Endodermal cell (in vitro differentiated cells): ENCODE results near the gene EDC4. TPM values are rescaled to one million over a fixed set of nuclear protein-coding genes. Genes with fewer than 3 reads are reported as not detected.

Experiments
- DNase-seq: peaks from one replicate; pipeline ENCODE4 v3.0.0-alpha.2; 2017
- H3K27ac ChIP-seq: 2 replicates; pipeline ENCODE4 v1.5.1; 2013; ENCODE audit warnings: mild to moderate bottlenecking, low read depth, low read length, moderate library complexity
- H3K27me3 ChIP-seq: 2 replicates; pipeline ENCODE4 v1.6.1; 2013; ENCODE audit warnings: mild to moderate bottlenecking, low read length, moderate library complexity; ENCODE audit not compliant: insufficient read depth, control insufficient read depth, poor library complexity, severe bottlenecking
- H3K36me3 ChIP-seq: 2 replicates; pipeline ENCODE4 v1.7.0; 2013; ENCODE audit warnings: mild to moderate bottlenecking, low read length, moderate library complexity; ENCODE audit not compliant: control insufficient read depth, insufficient read depth
- H3K4me1 ChIP-seq: one replicate; pipeline ENCODE4 v1.7.0; 2013; ENCODE audit warnings: low read length; ENCODE audit not compliant: control insufficient read depth, insufficient read depth
- H3K4me3 ChIP-seq: 2 replicates; pipeline ENCODE4 v1.5.1; 2013; ENCODE audit warnings: mild to moderate bottlenecking, low read length, moderate library complexity
- H3K9ac ChIP-seq: 2 replicates; pipeline ENCODE4 v1.6.1; 2013; ENCODE audit warnings: mild to moderate bottlenecking, low read length, moderate library complexity; ENCODE audit not compliant: poor library complexity, severe bottlenecking; ENCODE audit errors: extremely low read depth
- H3K9me3 ChIP-seq: 2 replicates; pipeline ENCODE4 v1.6.1; 2013; ENCODE audit warnings: mild to moderate bottlenecking, low read length, moderate library complexity; ENCODE audit not compliant: control insufficient read depth
- H3K27ac Mint-ChIP-seq: 2 replicates; pipeline ENCODE4 v1.8.0; 2020; ENCODE audit warnings: mixed read lengths
- H3K27me3 Mint-ChIP-seq: 2 replicates; pipeline ENCODE4 v1.8.0; 2021; ENCODE audit warnings: mild to moderate bottlenecking, mixed read lengths; ENCODE audit not compliant: insufficient read depth
- H3K36me3 Mint-ChIP-seq: 2 replicates; pipeline ENCODE4 v1.8.0; 2020; ENCODE audit warnings: low read depth, mixed read lengths
- H3K4me1 Mint-ChIP-seq: 2 replicates; pipeline ENCODE4 v1.8.0; 2020; ENCODE audit warnings: mixed read lengths
- H3K4me3 Mint-ChIP-seq: 2 replicates; pipeline ENCODE4 v1.8.0; 2020; ENCODE audit warnings: mild to moderate bottlenecking, moderate library complexity, mixed read lengths
- H3K9me3 Mint-ChIP-seq: 2 replicates; pipeline ENCODE4 v1.8.0; 2020; ENCODE audit warnings: mild to moderate bottlenecking, mixed read lengths
- CTCF ChIP-seq: fragments of 200-600 bp; sonication (generic); conservative IDR thresholded peaks from 2 replicates; pipeline ENCODE4 v1.5.0; 2021; ENCODE audit warnings: antibody characterized with exemption, mild to moderate bottlenecking
- WGBS, 2 experiments: methylation state at CpG; one replicate each; pipeline versions ENCODE4 v1.1.5 to v1.1.7; 2013; ENCODE audit warnings: missing lambda C conversion rate in 2 of 2, mixed read lengths in 1 of 2; ENCODE audit not compliant: insufficient coverage in 1 of 2, insufficient read length in 1 of 2; 5-methylcytosine and 5-hydroxymethylcytosine counted together
- total RNA-seq, 2 donors: library from RNA; stranded (reverse); fragmentation: NEBNext Ultra II Directional in 1 of 2; extraction: Animal tissue kit (Norgen Biotek cat#: 25700) in 1 of 2; gene quantifications; 2 replicates in 1 of 2; 3 replicates in 1 of 2; pipeline ENCODE4 v1.2.1, GENCODE V29; 2021

Gene EDC4
- total RNA-seq, 2 donors from 2014 or later: 69.2 to 74.3 TPM

GRCh38 chr16:67878846-67879245 lies 6.0 kb downstream of the EDC4 start:
- Mint-ChIP-seq H3K4me3 (no peak overlapping the region), H3K36me3 (peaks cover 60% of the 10 kb centered on the region), H3K4me1 (peaks cover 5% of the 10 kb centered on the region), H3K27me3 (no peaks in the 10 kb centered on the region), H3K9me3 (no peaks in the 10 kb centered on the region), H3K27ac (no peak overlapping the region)
- H3K4me1 ChIP-seq: no peaks in the 10 kb centered on the region
- no peak for TF ChIP-seq CTCF
- no peaks in the 10 kb centered on the region for H3K27me3 ChIP-seq
- no peak overlapping the region for H3K4me3 ChIP-seq
- H3K27ac ChIP-seq: no peak overlapping the region
- no peak overlapping the region for H3K9ac ChIP-seq
- no peak for DNase-seq
- H3K9me3 ChIP-seq: no peaks in the 10 kb centered on the region
- peaks cover 69% of the 10 kb centered on the region for H3K36me3 ChIP-seq
- WGBS, 2 experiments: 94 to 99% methylated on average over 7 to 9 of the region's 9 CpGs

GRCh38 chr16:67879462-67879861 lies 6.6 kb downstream of the EDC4 start:
- DNase-seq: no peak
- Histone ChIP-seq H3K4me3 (no peak overlapping the region), H3K9ac (no peak overlapping the region), H3K4me1 (no peaks in the 10 kb centered on the region), H3K9me3 (no peaks in the 10 kb centered on the region), H3K27ac (no peak overlapping the region), H3K36me3 (peaks cover 75% of the 10 kb centered on the region), H3K27me3 (no peaks in the 10 kb centered on the region)
- peaks cover 61% of the 10 kb centered on the region for H3K36me3 Mint-ChIP-seq
- WGBS, 2 experiments: 92 to 94% methylated on average over 12 of the region's 12 CpGs
- no peaks in the 10 kb centered on the region for H3K27me3 Mint-ChIP-seq
- no peak overlapping the region for H3K27ac Mint-ChIP-seq
- TF ChIP-seq CTCF: no peak
- no peaks in the 10 kb centered on the region for H3K9me3 Mint-ChIP-seq
- H3K4me1 Mint-ChIP-seq: peaks cover 2% of the 10 kb centered on the region
- no peak overlapping the region for H3K4me3 Mint-ChIP-seq

GRCh38 chr16:67879936-67880335 lies 7.1 kb downstream of the EDC4 start:
- Mint-ChIP-seq H3K9me3 (no peaks in the 10 kb centered on the region), H3K36me3 (peaks cover 62% of the 10 kb centered on the region), H3K27ac (no peak overlapping the region), H3K4me1 (peaks cover 4% of the 10 kb centered on the region), H3K4me3 (no peak overlapping the region), H3K27me3 (no peaks in the 10 kb centered on the region)
- H3K36me3 ChIP-seq: peaks cover 77% of the 10 kb centered on the region
- DNase-seq: no peak
- H3K27ac ChIP-seq: no peak overlapping the region
- H3K4me3 ChIP-seq: no peak overlapping the region
- no peak overlapping the region for H3K9ac ChIP-seq
- 95% methylated on average over 3 to 5 of the region's 5 CpGs for WGBS, 2 experiments
- H3K9me3 ChIP-seq: no peaks in the 10 kb centered on the region
- H3K4me1 ChIP-seq: peaks cover 3% of the 10 kb centered on the region
- no peak for TF ChIP-seq CTCF
- no peaks in the 10 kb centered on the region for H3K27me3 ChIP-seq
